Fibroblast of skin of abdomen (primary cell): Measurements from ENCODE around the gene TREX2.

Experiments
- DNase-seq: peaks from one replicate; pipeline ENCODE4 v3.0.0-alpha.2; 2013

The TREX2 gene

DNA sequence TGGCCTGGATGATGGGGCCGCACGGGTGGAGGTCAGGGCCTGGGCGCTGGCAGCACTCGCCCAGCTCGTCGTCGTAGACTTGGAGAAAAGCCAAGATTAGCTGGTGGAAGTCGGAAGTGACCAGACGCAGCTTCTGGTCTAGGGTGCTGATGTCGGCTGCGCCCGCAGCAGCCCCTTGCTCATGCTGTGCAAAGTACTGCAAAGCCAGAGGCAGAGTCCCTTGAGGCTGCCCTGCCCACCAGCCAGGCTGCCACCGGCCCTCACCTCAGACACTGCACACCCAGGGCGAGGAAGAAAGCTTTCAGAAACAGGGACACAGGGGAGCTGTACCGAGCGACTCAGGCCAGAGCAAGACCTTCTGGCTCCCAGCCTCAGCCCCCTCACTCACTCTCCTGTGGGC, 9.7 kb upstream of the TREX2 start:
- DNase-seq, result no peak

DNA sequence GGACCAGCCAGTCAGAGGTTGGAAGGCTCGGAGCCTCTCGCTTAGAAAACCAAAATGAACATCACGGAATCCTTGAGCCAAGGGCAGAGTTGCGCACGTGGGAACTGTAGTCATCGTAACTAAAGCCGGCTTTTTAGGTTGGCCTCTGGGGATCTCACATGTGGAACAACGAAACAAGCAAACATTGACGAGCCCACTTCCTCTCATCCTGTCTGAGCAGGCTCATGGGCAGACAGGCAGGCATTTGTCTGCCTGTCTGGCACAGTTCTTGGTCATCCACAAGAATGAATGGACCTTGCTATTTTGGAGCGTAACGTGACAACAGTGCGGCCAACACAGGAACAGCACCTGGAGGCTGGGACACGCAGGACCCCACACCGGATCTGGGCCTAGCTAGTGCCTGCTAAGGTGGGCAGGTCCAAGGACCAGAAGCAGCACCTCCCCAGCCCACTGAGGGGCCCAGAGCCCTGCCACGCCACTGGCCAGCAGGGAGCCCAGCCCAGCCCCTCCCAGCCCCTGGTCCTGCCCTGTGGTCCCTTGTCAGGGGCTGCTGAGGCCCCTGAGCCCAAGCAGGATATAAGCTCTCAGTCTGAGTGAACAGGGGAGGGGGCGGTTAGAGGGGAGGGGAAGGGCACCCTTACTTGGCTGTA, 9.2 kb upstream of the TREX2 start:
- no peak for DNase-seq

DNA sequence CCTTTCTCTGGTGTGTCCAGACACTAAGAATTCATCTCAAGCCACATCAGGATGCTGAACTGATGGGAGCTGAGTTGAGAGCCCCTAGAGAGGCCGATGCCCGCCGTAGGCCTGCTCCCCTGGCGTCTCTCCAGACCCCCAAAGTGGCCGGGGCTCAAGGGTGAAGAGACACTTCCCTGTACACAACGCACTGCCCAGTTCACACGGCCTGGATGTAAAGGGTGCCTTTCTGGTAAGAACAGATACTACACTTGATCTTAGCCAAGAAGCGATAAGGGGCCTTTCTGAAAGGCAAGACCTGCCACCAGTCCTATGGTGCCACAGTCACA, 5.1 kb upstream of the TREX2 start:
- DNase-seq, result no peak

DNA sequence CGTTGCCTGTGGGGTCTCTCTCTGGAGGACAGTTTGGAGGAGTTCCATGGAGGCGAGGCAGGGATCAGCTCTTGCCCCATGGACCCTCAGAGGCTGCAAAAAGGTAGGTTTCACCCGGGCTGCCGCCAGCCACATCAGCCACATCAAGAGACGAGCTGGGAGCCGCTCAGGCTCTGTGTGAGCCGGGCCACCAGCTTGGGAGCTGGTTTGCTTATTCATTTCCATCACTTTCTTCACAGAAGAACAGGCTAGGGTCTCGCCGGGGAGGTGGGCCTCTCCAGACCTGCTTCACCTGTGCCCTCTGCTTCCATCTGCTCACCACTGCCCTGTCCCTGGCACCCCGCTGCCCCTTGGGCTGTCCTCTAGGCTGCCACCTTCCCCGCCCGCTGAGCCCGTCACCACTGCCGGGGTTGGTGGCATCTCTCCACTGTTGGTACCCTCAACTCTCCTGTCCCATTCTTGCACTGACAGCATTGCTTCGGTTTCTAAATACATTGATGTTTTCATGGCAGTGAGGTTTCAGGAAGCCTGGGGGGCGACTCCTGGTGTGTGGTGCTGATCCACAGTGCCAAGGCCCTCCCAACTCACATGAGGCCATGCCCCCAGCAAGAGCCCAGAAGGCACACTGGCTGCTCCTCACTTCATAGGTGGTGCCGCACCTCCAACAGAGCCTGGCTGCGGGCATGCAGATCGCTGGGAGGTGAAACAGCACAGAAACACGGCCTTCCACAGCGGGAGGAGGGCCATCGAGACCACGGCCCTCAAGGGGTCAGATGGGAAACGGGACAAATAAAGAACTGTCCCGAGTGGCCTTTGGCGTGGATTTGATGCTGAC, 4.5 kb upstream of the TREX2 start:
- no peak for DNase-seq

DNA sequence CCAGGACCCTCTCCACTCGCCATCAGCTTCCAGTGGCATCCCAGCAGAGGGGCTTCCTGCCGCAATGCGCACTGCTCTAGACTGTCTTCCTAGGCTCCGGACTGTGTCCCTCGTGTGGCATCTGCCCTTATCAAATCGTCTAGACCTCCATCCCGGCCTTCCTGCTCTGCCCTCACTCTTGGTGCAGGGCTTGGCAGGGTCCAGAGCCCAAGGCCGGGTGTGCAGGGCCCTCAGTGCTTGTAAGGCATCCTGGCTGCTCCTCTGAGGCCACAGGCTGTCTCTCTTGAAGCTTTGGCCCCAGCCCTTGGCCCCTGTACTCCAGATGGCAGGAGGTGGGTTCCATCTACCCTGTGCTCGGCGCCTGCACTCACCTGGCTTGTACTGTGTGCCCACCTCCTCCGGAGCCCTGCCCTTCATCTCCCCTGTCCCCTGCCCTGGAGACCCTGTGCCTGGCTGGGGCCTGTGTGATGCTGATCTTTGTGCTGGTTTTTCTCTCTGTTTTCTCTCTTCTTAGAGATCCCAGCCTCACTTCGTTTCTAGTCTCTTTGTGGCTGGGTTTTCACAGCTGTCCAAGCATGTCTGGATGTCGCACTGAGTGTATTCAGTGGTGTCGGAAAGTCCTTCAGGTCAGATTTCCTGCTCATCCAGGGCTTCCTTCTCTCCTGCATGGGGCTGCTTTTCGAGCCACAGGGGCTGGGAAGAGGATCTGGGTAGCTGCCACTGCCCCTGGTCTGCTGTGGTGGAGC, 3.7 kb upstream of the TREX2 start:
- no peak for DNase-seq

DNA sequence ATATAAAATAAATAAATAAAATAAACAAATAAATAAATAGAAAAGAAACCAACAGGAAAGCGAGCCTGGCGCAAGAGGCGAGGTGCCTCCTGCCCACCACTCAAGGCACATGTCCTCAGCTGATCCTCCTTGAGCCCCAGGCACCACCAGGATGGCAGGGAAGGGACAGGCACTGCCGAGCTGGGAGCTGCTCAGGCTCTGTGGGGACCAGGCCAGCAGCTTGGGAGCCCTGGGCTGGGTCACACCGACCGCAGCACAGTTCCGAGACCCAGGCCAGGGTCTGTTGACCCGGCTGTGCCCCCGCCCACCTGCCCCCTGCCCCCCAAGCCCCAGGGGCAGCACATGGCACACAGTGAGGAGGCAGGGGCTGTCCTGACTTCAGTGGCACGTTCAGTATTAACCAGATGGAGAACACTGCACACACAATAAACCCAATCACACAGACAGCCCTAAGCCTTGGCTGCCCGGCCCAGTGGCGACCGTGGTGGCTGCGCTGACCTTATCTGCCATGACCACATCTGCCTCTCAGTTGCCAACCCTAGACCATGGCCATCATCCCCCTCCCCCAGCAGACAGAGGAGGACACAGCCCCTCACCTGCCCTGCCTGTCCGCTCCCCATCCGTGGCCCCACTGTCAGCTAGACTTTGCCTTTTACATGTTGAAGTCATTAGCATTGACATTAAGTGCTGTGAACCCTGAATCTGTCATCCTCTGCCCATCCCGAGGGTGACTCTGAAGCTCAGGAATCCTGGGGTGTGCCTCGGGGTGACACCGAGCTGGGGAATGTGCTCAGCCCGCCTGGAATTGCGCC, 2.9 kb upstream of the TREX2 start:
- DNase-seq, result no peak

DNA sequence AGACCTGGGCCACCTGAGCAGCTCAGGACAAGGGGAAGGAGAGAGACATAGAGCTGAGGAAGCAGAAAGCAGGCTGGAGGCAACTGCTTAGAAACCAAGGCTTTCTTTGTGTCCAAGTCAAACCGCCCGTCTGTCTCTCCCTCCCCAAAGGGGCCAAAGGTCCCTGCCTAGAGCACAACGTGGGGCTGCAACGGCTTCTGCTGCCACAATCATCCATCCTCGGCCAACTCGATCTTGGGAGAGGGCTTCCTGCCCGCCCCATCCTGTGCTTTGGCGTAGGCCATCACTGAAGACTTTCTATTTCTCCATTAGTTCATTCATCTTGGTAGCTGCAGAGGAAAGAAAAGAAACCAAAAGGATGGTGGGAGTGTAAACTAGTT, 1.7 kb upstream of the TREX2 start:
- DNase-seq, result no peak

DNA sequence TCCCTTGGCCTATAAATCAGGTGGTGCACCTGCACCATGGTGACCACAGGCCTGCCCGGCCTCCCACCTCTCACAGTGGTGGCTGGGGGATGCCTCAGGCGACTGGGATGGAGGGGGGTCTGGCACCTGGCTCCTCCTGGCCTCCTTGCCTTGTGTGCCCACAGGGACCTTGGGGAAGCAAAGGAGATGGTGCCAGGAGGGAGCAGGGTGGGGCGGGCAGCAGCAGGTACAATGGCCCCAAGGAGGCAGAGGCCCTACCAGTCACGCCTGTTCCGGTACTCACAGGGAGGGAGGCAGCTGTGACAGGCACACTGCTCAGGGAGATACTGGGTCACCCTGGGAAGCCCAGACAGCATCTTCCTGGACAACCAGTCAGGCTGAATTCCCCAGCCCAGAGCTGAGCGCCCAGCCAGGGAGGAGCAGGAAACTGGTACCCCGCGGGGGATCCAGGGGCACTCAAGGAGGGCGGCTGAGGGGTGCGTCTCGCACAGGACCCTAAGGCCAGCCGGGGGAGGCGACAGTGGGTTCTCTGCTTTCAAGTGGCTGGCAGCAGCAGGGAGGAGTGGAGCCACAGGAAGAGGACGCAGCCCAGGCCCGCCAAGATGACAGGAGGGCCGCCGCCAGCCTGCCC, 1.2 kb upstream of the TREX2 start:
- no peak for DNase-seq

DNA sequence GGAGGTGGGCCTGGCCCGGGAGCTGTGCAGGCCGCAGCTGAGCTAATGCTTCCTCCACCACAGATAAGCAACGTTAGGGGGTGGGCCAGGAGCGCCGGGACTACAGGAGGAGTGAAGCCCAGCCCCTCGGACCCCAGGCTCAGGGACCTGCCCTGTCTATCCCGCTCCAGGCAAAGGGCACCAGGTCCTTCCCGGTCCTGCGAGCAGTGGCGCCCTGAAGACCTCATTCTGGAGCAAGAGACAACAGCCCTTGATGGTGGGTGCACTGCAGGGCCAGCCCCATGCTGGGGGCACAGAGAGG, 730 bp upstream of the TREX2 start:
- DNase-seq, result no peak

DNA sequence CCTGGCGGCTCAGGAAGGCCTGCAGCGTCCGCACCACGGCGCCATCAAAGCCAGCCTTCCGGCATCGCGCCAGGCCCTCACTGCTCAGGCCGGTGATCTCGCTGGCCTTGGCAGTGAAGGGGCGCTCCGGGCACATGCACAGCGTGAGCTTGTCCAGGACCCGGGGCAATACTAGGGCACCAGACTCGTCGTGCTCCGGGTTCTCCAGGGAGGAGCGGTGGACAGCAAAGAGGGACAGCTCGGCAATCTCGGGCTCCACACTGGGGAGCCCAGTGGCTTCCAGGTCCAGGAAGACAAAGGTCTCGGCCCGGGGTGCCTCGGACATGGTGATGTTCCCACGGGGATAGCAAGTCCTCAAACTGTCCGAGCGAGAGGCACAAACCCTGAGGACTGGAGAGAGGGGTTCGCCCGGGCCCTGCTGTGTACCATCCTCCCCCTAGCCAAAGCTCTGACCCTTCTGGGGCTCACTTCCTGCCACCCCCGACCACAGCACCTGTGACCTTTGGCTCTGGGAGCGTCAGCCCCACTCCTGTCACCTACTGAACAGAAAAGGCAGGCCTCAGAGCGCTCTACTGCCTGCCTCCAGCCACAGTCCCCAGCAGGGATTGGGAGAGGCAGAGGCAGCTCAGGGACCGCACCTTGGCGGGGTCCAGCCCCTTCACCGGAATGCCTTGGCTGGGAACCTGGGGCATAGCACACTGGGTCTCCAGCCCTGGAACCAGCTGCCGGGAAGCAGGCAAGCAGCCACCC, 575 bp downstream of the TREX2 start:
- DNase-seq, result no peak

DNA sequence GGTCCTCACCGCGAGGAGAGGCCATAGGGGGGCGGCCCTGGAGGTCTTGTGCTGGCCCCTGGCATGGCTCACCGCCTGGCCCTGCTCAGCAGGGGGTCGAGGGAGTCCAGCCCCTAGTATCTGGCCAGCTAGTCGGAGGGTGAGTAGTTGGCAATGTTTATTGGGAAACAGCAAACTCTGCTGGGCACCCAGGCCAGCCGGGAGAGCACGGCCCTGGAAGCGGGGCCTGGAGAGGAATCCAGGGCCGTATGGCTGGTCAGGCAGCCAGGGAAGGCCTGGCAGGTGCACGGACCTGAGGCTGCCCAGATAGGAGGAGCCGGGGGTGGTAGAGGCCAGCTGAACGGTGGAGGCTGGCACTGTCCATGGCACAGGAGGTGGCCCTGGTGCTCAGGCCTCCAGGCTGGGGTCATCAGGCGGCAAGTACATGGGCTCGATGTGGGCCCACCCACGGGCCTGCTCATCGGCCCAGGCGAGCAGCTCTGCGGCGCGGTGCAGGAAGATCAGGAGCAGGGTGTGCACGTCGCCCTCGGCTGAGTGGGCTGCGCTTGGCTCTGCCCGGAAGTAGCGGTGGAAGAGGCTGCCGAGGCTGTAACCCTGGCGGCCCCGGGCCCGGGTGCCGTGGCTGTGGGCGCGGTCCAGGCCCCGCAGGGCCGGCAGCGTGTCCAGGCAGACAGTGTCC, 1.4 kb downstream of the TREX2 start:
- no peak for DNase-seq

DNA sequence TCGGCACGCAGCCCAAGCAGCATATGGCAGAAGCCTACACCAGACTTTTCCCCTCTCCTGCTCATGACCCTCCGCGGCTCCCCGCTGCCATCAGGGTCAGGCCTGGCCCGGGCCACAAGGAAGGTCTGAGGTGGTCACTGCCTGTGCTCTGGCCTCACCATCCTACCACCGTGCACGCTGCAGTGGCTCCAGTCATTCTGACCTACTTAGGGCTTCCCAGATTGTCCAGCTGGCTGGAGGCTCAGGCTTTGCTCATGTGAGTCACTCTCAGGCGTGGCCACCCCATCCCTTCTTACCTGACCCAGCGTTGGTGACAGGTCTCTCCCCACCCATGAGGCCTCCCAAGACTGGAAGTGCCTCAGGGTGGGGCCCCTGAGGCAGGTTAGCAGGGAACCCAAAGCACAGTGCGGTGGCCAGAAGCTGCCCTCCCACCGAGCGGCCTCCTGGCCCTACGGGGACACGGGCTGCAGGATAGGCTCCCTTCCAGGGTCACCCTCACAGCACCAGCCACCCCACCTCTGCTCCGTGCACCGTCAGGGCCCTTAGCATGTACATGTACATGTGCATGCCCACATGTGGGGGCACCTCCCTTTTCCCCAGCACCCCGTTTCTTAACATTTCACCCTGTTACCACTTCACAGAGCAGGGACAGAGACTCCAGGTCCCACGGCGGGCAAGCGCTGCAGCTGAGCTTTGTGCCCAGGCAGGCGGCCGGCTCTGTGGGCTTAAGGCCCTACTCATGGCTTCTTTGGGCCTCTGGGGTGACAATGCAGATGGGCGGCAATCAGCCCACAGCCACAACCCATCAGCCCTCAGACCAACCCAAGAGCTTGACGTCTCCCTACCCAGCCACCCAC, 2.2 kb downstream of the TREX2 start:
- DNase-seq, result no peak

DNA sequence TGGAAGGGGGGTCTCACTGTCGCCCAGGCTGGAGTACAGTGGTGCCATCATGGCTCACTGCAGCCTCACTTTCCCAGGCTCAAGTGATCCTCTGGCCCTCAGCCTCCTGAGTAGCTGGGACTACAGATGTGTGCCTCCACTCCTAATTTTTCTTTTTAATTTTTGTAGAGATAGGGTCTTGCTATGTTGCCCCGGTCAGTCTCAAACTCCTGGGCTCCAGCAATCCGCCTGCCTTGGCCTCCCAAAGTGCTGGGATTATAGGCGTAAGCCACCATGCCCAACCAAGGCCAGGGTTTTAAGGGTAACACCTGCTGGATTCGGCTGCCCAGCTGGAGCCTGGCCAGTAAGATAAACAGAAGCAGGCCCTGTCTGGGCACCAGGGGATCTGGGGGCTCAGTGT, 3.4 kb downstream of the TREX2 start:
- DNase-seq, result no peak

DNA sequence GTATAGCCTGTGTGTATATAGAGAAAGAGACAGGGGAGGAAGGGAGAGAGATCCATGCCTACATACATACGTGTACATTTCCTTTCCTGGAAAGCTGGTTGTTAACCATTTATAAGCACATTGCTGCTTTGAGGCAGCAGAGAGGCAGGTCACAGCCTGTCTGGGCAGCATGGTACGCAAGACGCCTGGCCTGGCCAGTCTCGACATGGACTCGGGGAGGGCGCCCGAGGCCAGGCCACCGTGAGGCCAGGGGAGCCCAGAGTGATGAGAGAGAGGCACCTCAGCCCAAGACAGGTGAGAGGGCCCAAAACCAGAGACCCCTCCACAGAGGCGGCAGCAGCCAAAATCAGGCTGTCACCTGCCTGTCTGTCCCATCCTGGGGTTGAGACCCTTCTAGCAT, 3.9 kb downstream of the TREX2 start:
- DNase-seq, result no peak

DNA sequence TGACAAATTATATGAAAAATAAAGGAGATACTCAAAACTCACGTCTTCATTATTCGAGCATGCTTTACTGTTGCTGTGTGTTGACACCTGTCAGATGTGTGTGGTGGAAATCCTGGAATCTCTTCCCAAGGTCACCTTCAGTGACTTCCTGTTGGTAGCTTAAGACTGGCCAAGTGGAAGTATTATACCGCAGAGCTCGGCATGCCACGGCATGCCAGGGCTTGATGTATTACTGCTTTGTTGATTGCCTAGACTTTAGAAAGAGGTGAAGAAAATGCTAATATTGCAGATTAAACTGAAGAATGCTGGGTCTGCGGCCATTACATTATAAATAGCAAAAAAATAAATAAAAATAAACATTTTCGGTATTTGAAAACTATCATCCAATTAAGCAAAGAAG, 4.6 kb downstream of the TREX2 start:
- no peak for DNase-seq

DNA sequence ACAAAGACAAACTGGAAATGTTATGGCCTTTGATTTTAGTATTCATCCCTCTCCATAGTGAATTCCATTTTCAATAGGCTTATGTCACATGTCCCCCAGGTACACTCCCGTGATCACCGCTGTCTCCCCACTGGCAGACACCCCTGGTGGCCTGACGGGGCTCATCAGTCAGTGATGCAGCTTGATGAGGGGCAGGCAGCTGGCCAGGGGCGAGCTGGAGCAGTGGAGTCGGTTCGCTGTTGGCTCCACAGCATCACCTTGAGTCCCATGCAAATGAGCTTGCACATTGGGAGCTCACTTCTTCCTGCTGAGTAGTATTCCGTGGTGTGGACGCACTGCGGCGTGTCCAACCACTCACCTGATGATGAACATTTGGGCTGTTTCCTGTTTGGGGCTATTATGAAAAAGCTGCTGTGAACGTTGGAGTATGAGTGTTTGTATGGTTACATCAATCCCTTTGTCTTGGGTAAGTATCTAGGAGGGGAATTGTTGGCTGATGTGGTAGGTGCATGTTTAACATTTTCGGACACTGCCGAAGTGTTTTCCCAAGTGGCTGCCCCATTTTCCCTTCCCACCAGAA, 5.2 kb downstream of the TREX2 start:
- no peak for DNase-seq

DNA sequence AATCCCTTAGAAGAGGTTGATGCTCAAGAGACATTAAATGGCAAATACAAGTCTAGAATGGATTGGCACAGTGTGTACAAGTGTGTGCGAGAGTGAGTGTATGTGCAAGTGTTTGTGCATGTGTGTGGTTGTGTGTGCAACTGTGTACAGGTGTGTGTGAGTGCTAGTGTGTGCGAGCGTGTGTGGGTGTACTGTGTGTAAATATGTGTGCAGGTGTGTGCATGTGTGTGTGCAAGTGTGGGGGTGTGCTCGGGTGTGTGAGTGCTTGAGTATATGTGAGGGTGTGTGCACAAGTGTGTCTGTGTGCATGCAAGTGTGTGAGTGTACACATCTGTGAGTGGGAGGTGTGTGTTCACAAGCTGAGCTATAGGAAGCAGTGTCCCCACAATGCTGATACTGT, 5.9 kb downstream of the TREX2 start:
- no peak for DNase-seq

DNA sequence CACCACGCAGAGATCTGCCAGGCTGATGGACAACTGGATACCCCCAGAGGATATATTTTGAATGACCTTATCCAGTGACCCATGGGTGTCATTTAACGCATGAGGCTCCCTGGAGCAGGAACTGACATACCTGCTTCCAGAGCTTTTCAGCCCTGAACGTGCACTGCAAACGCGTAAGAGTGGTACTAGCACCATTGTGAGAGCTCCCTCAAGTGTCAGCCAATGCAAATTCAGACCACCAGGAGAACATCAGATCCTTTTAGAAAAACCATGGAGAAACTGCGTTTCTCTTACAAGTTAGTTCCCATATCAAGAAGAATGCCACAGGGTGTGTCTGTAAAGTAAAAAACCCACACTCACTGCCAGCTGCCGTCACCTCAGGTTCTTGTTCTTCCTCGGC, 7.3 kb downstream of the TREX2 start:
- peak; percentile 5 for DNase-seq

DNA sequence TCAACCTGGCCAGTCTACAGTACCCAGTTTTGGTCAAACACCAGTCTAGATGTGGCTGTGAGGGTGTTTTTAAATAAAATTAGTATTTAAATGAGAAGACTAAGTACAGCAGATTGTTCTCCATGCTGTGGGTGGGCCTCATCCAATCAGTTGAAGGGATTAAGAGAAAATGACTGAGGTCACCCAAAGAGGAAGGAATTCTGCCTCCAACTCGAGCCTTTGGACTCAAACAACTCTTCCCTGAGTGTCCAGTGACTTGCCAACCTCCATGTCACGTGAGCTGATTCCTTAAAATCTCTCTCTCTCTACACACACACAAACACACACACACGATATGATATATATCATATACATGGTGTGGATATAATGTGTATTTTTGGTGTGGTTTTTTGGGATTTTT, 10.0 kb downstream of the TREX2 start:
- DNase-seq, result no peak

DNA sequence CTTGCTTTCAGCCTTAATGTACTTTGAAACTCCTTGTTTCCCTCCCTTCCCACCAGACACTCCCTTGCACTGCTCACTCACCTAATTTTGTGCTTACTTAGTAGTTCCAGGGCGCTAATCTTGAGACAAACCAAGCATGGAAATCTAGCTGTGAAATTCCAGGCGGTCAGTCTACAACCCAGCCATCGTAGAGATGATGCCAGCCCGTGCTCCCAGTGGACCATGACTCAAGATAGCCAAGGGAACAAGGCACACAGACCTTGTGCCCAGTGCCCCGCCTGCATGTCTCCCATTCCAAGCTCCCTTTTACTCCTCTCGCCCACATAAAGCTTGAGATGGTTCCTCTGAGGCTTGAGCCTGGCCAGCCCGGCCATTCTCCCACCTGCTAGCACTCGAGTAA, 11.1 kb downstream of the TREX2 start:
- DNase-seq, result no peak
